SK-N-SH (cell line): ENCODE data around the gene TBL1XR1.

Experiments
- CTCF ChIP-seq: fragments of 200-600 bp; sonication (generic); IDR thresholded peaks from 2 replicates; pipeline ENCODE4 v1.6.1; 2017; ENCODE audit warnings: antibody characterized with exemption, mild to moderate bottlenecking, moderate library complexity
- NRF1 ChIP-seq: IDR thresholded peaks from 2 replicates; pipeline ENCODE4 v1.6.1; 2012; ENCODE audit warnings: low read depth, mild to moderate bottlenecking, low read length

DNA sequence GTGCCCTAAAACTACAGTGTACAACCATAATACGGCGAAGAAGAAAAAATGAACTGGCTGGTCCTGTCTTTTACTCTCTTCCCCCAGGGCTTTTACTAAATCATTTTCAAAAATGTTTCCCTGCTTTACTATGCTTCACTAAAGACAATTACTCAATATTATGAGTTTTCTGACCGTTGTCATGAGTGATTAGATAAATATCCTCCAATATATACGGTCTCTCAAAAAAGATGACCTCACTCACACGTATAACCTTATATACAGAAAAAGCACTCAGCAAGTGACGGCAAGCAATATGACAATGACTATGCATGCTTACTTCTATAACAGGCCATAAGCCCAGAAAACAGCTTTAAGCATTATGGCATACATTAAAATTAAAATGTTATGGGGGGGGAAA is 60.5 kb downstream of the TBL1XR1 start:
- TF ChIP-seq CTCF (no peak), NRF1 (no peak)
